Osteoblast (primary cell): ENCODE results near the gene MON2. TPM values are rescaled to one million over a fixed set of nuclear protein-coding genes. Genes with fewer than 3 reads are reported as not detected.

Source experiments
- DNase-seq: peaks from one replicate; pipeline ENCODE4 v3.0.0; 2011; ENCODE audit warnings: low spot score, mixed read lengths; ENCODE audit not compliant: insufficient read length; ENCODE audit errors: missing footprints
- H2AFZ ChIP-seq: 2 replicates; pipeline ENCODE4 v1.6.0; 2011; ENCODE audit warnings: mild to moderate bottlenecking, low read length
- H3K27ac ChIP-seq: 2 replicates; pipeline ENCODE4 v1.5.1; 2011; ENCODE audit warnings: mild to moderate bottlenecking, low read depth, low read length, moderate library complexity
- H3K27me3 ChIP-seq: 2 replicates; pipeline ENCODE4 v1.6.0; 2012; ENCODE audit warnings: mild to moderate bottlenecking, control low read depth, inconsistent platforms, low read length, moderate library complexity; ENCODE audit not compliant: insufficient read depth
- H3K36me3 ChIP-seq: 2 replicates; pipeline ENCODE4 v1.5.1; 2011; ENCODE audit warnings: mild to moderate bottlenecking, low read length, control low read depth, moderate library complexity; ENCODE audit not compliant: insufficient read depth
- H3K4me1 ChIP-seq: 2 replicates; pipeline ENCODE4 v1.5.1; 2011; ENCODE audit warnings: mild to moderate bottlenecking, low read length, control low read depth, moderate library complexity; ENCODE audit not compliant: insufficient read depth
- H3K4me2 ChIP-seq: 2 replicates; pipeline ENCODE4 v1.6.0; 2011; ENCODE audit warnings: mild to moderate bottlenecking, low read length; ENCODE audit not compliant: insufficient read depth
- H3K4me3 ChIP-seq: fragments of 200-600 bp; sonication (generic); 3 replicates; pipeline ENCODE4 v1.5.1; 2012; ENCODE audit warnings: mild to moderate bottlenecking, low read length, inconsistent platforms; ENCODE audit not compliant: insufficient read depth
- H3K79me2 ChIP-seq: 2 replicates; pipeline ENCODE4 v1.6.0; 2012; ENCODE audit warnings: mild to moderate bottlenecking, low read length, control low read depth, inconsistent platforms; ENCODE audit not compliant: insufficient read depth
- H3K9me3 ChIP-seq: 2 replicates; pipeline ENCODE4 v1.5.1; 2011; ENCODE audit warnings: low read depth, low read length, control low read depth
- H4K20me1 ChIP-seq: 2 replicates; pipeline ENCODE4 v1.6.0; 2012; ENCODE audit warnings: mild to moderate bottlenecking, low read length, control low read depth; ENCODE audit not compliant: insufficient read depth
- total RNA-seq: library from RNA; depleted of rRNA; stranded (reverse); fragments of >200 nt; gene quantifications from 2 replicates; pipeline ENCODE4 v1.2.3, GENCODE V29; 2012
- TF ChIP-seq, protein P1 (sequence below): IDR thresholded peaks from 2 replicates; pipeline ENCODE4 v1.5.1; 2011; ENCODE audit warnings: mild to moderate bottlenecking, low read depth, low read length, moderate library complexity; ENCODE audit errors: extremely low read depth

Gene MON2
- total RNA-seq, 1 donor = 63.0 TPM

DNA sequence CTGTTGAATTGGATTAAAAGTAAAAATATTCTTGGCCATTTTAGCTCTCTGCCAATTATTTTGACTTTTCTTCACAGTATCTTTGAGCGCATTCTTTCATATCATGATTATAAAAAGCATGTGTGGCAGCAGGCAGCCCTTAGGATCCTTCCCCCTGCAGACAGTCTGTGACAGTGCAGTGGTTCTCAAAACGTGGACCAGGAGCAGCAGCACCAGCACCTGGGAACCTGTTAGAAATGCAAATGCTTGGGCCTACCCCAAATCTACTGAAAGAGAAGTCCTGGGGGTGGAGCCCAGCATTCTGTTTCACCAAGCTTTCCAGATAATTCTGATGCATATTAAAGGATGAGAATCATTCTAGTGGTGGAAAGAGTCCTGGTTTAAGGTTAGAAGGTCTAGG lies 155.6 kb downstream of the MON2 start:
- Histone ChIP-seq H3K79me2 (no peaks in the 10 kb centered on the region), H3K4me3 (no peak overlapping the region), H3K9me3 (no peaks in the 10 kb centered on the region), H4K20me1 (no peaks in the 10 kb centered on the region), H3K4me1 (peaks cover 22% of the 10 kb centered on the region), H3K4me2 (no peak overlapping the region), H3K27me3 (no peaks in the 10 kb centered on the region), H2AFZ (no peak overlapping the region), H3K27ac (no peak overlapping the region), H3K36me3 (peaks cover 6% of the 10 kb centered on the region)
- DNase-seq = no peak
- TF ChIP-seq, protein P1, sequence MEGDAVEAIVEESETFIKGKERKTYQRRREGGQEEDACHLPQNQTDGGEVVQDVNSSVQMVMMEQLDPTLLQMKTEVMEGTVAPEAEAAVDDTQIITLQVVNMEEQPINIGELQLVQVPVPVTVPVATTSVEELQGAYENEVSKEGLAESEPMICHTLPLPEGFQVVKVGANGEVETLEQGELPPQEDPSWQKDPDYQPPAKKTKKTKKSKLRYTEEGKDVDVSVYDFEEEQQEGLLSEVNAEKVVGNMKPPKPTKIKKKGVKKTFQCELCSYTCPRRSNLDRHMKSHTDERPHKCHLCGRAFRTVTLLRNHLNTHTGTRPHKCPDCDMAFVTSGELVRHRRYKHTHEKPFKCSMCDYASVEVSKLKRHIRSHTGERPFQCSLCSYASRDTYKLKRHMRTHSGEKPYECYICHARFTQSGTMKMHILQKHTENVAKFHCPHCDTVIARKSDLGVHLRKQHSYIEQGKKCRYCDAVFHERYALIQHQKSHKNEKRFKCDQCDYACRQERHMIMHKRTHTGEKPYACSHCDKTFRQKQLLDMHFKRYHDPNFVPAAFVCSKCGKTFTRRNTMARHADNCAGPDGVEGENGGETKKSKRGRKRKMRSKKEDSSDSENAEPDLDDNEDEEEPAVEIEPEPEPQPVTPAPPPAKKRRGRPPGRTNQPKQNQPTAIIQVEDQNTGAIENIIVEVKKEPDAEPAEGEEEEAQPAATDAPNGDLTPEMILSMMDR = no peak

DNA sequence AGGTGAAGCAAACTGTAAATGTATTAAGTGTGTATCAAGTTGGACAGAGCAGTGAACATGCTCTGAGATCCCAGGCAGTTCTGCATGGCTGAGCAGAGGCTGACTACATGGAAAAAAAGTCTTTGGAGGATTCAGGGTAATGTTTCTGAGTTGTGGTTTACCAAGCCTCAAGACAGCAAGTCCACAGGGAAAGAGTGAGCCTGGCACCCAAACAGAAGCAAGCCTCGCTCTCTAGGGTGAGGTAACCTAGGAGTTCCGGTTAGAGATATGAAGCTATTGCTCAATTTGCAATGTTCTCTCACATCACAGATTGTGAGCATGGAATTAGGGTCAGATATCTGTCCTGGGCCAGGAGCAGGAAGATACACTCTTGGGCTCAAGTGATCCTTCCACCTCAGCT lies 158.6 kb downstream of the MON2 start:
- Histone ChIP-seq H3K4me2 (no peak overlapping the region), H3K27ac (peak overlapping the region; percentile 43), H4K20me1 (no peaks in the 10 kb centered on the region), H3K79me2 (no peaks in the 10 kb centered on the region), H3K4me3 (no peak overlapping the region), H3K36me3 (no peaks in the 10 kb centered on the region), H3K27me3 (no peaks in the 10 kb centered on the region), H3K9me3 (no peaks in the 10 kb centered on the region), H2AFZ (no peak overlapping the region), H3K4me1 (peaks cover 24% of the 10 kb centered on the region)
- TF ChIP-seq, protein P1 = no peak
- DNase-seq = peak; percentile 88

DNA sequence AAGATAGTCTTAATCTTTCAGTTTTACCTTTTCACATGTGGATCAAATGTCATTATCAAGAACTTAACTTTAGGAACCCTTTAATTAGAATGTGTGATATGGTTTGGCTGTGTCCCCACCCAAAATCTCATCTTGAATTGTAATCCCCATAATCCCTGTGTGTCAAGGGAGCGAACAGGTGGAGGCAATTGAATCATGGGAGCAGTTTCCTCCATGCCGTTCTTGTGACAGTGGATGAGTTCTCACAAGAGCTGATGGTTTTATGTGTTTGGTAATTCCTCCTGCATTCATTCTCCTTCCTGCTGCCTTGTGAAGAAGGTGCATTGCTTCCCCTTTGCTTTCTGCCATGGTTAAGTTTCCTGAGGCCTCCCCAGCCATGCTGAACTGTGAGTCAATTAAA lies 160.6 kb downstream of the MON2 start:
- H3K27me3 ChIP-seq = no peaks in the 10 kb centered on the region
- DNase-seq = no peak
- no peaks in the 10 kb centered on the region for H3K36me3 ChIP-seq
- no peaks in the 10 kb centered on the region for H3K9me3 ChIP-seq
- no peak overlapping the region for H3K4me3 ChIP-seq
- H4K20me1 ChIP-seq = no peaks in the 10 kb centered on the region
- no peak overlapping the region for H3K27ac ChIP-seq
- H3K79me2 ChIP-seq = no peaks in the 10 kb centered on the region
- TF ChIP-seq, protein P1 = no peak
- no peak overlapping the region for H2AFZ ChIP-seq
- H3K4me1 ChIP-seq = peaks cover 38% of the 10 kb centered on the region
- H3K4me2 ChIP-seq = no peak overlapping the region

DNA sequence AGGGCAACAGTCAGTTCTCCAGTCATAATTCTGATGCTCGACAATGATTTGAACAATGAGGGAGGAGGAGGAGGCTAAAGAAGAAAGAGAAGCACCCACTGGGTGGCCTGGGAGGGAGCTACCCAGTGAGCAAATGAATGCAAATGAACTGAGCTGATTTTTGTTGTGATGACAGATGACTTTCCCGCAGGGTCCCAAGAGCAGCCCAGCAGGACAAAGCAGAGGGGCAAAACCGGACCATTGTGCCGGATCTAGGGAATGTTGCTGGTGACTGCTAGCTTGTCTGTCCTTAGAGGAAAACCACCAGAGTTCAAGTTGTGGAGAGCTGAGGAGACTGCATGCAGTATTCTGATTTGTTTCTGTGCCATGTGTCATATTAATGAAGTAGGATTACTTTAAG lies 162.8 kb downstream of the MON2 start:
- H3K4me1 ChIP-seq = peaks cover 39% of the 10 kb centered on the region

More for the DNA sequence above, 162.8 kb downstream of the MON2 start:
- Histone ChIP-seq H3K36me3 (no peaks in the 10 kb centered on the region), H3K79me2 (no peaks in the 10 kb centered on the region), H3K4me3 (no peak overlapping the region), H3K27ac (no peak overlapping the region), H3K9me3 (no peaks in the 10 kb centered on the region), H2AFZ (no peak overlapping the region), H4K20me1 (no peaks in the 10 kb centered on the region), H3K4me2 (no peak overlapping the region), H3K27me3 (no peaks in the 10 kb centered on the region)
- TF ChIP-seq, protein P1 = no peak
- no peak for DNase-seq
